DND-41 (cell line): ENCODE measurements around the gene SRGAP3.

Experiments used
- ATAC-seq: fragments of 200-7000 bp; cut with Tn5 transposase; 3 replicates; pipeline ENCODE4 v1.9.1; 2021; ENCODE audit warnings: low read depth; ENCODE audit not compliant: insufficient read depth
- DNase-seq: peaks from one replicate; pipeline ENCODE4 v3.0.0-alpha.2; 2020
- H2AFZ ChIP-seq: 2 replicates; pipeline ENCODE4 v1.6.0; 2012; ENCODE audit warnings: low read depth, low read length
- H3K27ac ChIP-seq: 2 replicates; pipeline ENCODE4 v1.5.1; 2012; ENCODE audit warnings: low read length, inconsistent platforms
- H3K27me3 ChIP-seq: fragments of 200-600 bp; sonication (generic); 2 replicates; pipeline ENCODE4 v1.6.0; 2012; ENCODE audit warnings: low read length, mild to moderate bottlenecking, inconsistent platforms; ENCODE audit not compliant: insufficient read depth, poor library complexity
- H3K36me3 ChIP-seq: 2 replicates; pipeline ENCODE4 v1.5.1; 2012; ENCODE audit warnings: low read length, inconsistent platforms; ENCODE audit not compliant: insufficient read depth
- H3K4me1 ChIP-seq: 2 replicates; pipeline ENCODE4 v1.5.1; 2012; ENCODE audit warnings: mild to moderate bottlenecking, low read length; ENCODE audit not compliant: insufficient read depth
- H3K4me2 ChIP-seq: 2 replicates; pipeline ENCODE4 v1.6.0; 2012; ENCODE audit warnings: mild to moderate bottlenecking, moderate library complexity, low read length, inconsistent platforms; ENCODE audit not compliant: insufficient read depth
- H3K4me3 ChIP-seq, 2 experiments: fragments of 200-600 bp in 1 of 2; shearing (Covaris generic) in 1 of 2; 2 replicates each; pipeline ENCODE4 v1.5.1; 2012 to 2016; ENCODE audit warnings: inconsistent platforms in 2 of 2, low read length in 2 of 2, mild to moderate bottlenecking in 2 of 2, low read depth in 1 of 2, moderate library complexity in 1 of 2
- H3K79me2 ChIP-seq: 2 replicates; pipeline ENCODE4 v1.6.0; 2012; ENCODE audit warnings: low read length, inconsistent platforms; ENCODE audit not compliant: insufficient read depth
- H3K9ac ChIP-seq: 2 replicates; pipeline ENCODE4 v1.6.0; 2012; ENCODE audit warnings: low read depth, mild to moderate bottlenecking, inconsistent platforms, low read length, moderate library complexity
- H3K9me3 ChIP-seq: 2 replicates; pipeline ENCODE4 v1.5.1; 2012; ENCODE audit warnings: low read length, moderate library complexity, mild to moderate bottlenecking, inconsistent platforms; ENCODE audit not compliant: insufficient read depth, severe bottlenecking
- H4K20me1 ChIP-seq: 2 replicates; pipeline ENCODE4 v1.6.0; 2012; ENCODE audit warnings: low read length; ENCODE audit not compliant: insufficient read depth
- CTCF ChIP-seq: IDR thresholded peaks from 2 replicates; pipeline ENCODE4 v1.5.1; 2012; ENCODE audit warnings: borderline replicate concordance, low read length, moderate library complexity, mild to moderate bottlenecking; ENCODE audit not compliant: poor library complexity, severe bottlenecking; ENCODE audit errors: extremely low read depth
- EZH2 ChIP-seq: IDR thresholded peaks from 3 replicates; pipeline ENCODE4 v1.6.1; 2012; ENCODE audit warnings: borderline replicate concordance, low read depth, mild to moderate bottlenecking, moderate library complexity, low read length, inconsistent platforms; ENCODE audit not compliant: severe bottlenecking

SRGAP3 gene

GRCh38 chr3:9257092-9257491 is 7.6 kb upstream of the SRGAP3 start:
- no peaks in the 10 kb centered on the region for H3K36me3 ChIP-seq
- TF ChIP-seq CTCF (no peak), EZH2 (no peak)
- H3K9ac ChIP-seq: no peak overlapping the region
- H3K4me1 ChIP-seq: no peaks in the 10 kb centered on the region
- no peak overlapping the region for H2AFZ ChIP-seq
- no peak overlapping the region for H3K4me2 ChIP-seq
- ATAC-seq: no peak
- no peaks in the 10 kb centered on the region for H3K27me3 ChIP-seq
- H3K79me2 ChIP-seq: no peaks in the 10 kb centered on the region
- H3K4me3 ChIP-seq: no peak overlapping the region
- peaks cover 4% of the 10 kb centered on the region for H3K9me3 ChIP-seq
- H4K20me1 ChIP-seq: no peaks in the 10 kb centered on the region
- DNase-seq: no peak
- no peak overlapping the region for H3K27ac ChIP-seq

- DNase-seq (no peak), ATAC-seq (no peak)
- peaks cover 4% of the 10 kb centered on the region for H3K9me3 ChIP-seq
- H3K4me3 ChIP-seq: no peak overlapping the region
- no peak overlapping the region for H2AFZ ChIP-seq
- no peaks in the 10 kb centered on the region for H3K4me1 ChIP-seq
- H3K9ac ChIP-seq: no peak overlapping the region
- H3K79me2 ChIP-seq: no peaks in the 10 kb centered on the region
- H3K36me3 ChIP-seq: no peaks in the 10 kb centered on the region
- TF ChIP-seq CTCF (no peak), EZH2 (no peak)
- no peaks in the 10 kb centered on the region for H3K27me3 ChIP-seq
- H3K27ac ChIP-seq: no peak overlapping the region
- H4K20me1 ChIP-seq: no peaks in the 10 kb centered on the region
- no peak overlapping the region for H3K4me2 ChIP-seq
Measured at GRCh38 chr3:9255976-9256375, 6.5 kb upstream of the SRGAP3 start.

DNA sequence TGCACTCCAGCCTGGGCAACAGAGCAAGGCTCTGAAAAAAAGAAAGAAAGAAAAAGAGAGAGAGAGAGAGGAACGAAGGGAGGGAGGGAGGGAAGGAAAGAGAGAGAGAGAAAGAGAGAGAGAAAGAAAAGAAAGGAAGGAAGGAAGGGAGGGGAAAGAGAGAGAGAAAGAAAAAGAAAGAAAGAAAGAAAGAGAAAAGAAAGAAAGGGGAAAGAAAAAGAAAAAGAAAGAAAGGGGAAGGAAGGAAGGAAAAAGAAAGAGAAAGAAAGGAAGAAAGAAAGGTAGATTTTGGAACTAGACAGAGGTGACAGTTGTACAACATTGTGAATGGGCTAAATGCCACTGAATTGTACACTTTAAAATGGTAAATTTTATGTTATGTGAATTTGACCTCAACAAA is 5.3 kb upstream of the SRGAP3 start:
- DNase-seq: no peak
- TF ChIP-seq EZH2: no peak
- no peak for TF ChIP-seq CTCF
- Histone ChIP-seq H3K4me2 (no peak overlapping the region), H4K20me1 (no peaks in the 10 kb centered on the region), H3K4me1 (peaks cover 4% of the 10 kb centered on the region), H3K9me3 (peaks cover 4% of the 10 kb centered on the region), H3K79me2 (no peaks in the 10 kb centered on the region), H2AFZ (no peak overlapping the region), H3K4me3 (no peak overlapping the region), H3K27ac (no peak overlapping the region), H3K27me3 (no peaks in the 10 kb centered on the region), H3K36me3 (no peaks in the 10 kb centered on the region), H3K9ac (no peak overlapping the region)
- no peak for ATAC-seq

- H3K79me2 ChIP-seq: no peaks in the 10 kb centered on the region
- H2AFZ ChIP-seq: no peak overlapping the region
- H3K27me3 ChIP-seq: peaks cover 12% of the 10 kb centered on the region
- H3K4me1 ChIP-seq: peaks cover 18% of the 10 kb centered on the region
- H3K9ac ChIP-seq: no peak overlapping the region
- H3K27ac ChIP-seq: no peak overlapping the region
- peaks cover 4% of the 10 kb centered on the region for H3K9me3 ChIP-seq
- no peaks in the 10 kb centered on the region for H3K36me3 ChIP-seq
- DNase-seq: no peak
- no peak overlapping the region for H3K4me2 ChIP-seq
- ATAC-seq: no peak
- H4K20me1 ChIP-seq: no peaks in the 10 kb centered on the region
- TF ChIP-seq EZH2 (no peak), CTCF (no peak)
- no peak overlapping the region for H3K4me3 ChIP-seq
Measured at GRCh38 chr3:9253327-9253726, 3.9 kb upstream of the SRGAP3 start.
